HepG2 (cell line): ENCODE measurements around the gene STIM1. TPM values are rescaled to one million over a fixed set of nuclear protein-coding genes. Genes with fewer than 3 reads are reported as not detected.
A peak's percentile ranks its signal among the peaks of the same experiment; 100 is the strongest.

ENCODE experiments used
- ARHGAP35 ChIP-seq: sonication (generic); formaldehyde crosslinking; IDR thresholded peaks from 2 replicates; pipeline ENCODE4 v1.9.0; 2022; ENCODE audit warnings: mild to moderate bottlenecking, inconsistent platforms, moderate library complexity, missing genetic modification reagents, borderline replicate concordance
- BHLHE40 ChIP-seq: IDR thresholded peaks from 2 replicates; pipeline ENCODE4 v1.6.1; 2011; ENCODE audit warnings: low read length, improper control_type of control experiment
- CENPBD1 ChIP-seq: sonication (generic); formaldehyde crosslinking; IDR thresholded peaks from 2 replicates; pipeline ENCODE4 v1.8.0; 2022; ENCODE audit warnings: missing genetic modification reagents, low read depth, mild to moderate bottlenecking, borderline replicate concordance
- GTF3A ChIP-seq: sonication (generic); formaldehyde crosslinking; conservative IDR thresholded peaks from 2 replicates; pipeline ENCODE4 v1.4.0; 2020; ENCODE audit warnings: mild to moderate bottlenecking, missing genetic modification reagents
- IRF9 ChIP-seq: sonication (generic); formaldehyde crosslinking; IDR thresholded peaks from 2 replicates; pipeline ENCODE4 v1.8.0; 2022; ENCODE audit warnings: missing genetic modification reagents, mild to moderate bottlenecking, borderline replicate concordance
- KDM5A ChIP-seq: fragments of 200-600 bp; sonication (generic); IDR thresholded peaks from 2 replicates; pipeline ENCODE4 v1.7.0; 2018; ENCODE audit warnings: antibody characterized with exemption, mild to moderate bottlenecking, low read length, borderline replicate concordance
- MEIS2 ChIP-seq: sonication (generic); formaldehyde crosslinking; IDR thresholded peaks from 2 replicates; pipeline ENCODE4 v1.9.0; 2021; ENCODE audit warnings: mild to moderate bottlenecking, missing genetic modification reagents
- MXD1 ChIP-seq: sonication (generic); formaldehyde crosslinking; IDR thresholded peaks from 2 replicates; pipeline ENCODE4 v1.4.0; 2020; ENCODE audit warnings: mild to moderate bottlenecking, missing genetic modification reagents
- POLR2A ChIP-seq, 2 experiments: IDR thresholded peaks; 2 replicates each; pipeline ENCODE4 v1.6.1; 2011; ENCODE audit warnings: low read depth in 2 of 2, low read length in 2 of 2, mild to moderate bottlenecking in 1 of 2, moderate library complexity in 1 of 2; ENCODE audit not compliant: insufficient read depth in 1 of 2
- RERE ChIP-seq: IDR thresholded peaks from 2 replicates; pipeline ENCODE4 v1.6.1; 2016; ENCODE audit warnings: low read depth, missing genetic modification reagents, missing compliant biosample characterization
- SIX1 ChIP-seq: sonication (generic); formaldehyde crosslinking; IDR thresholded peaks from 2 replicates; pipeline ENCODE4 v1.4.0; 2020; ENCODE audit warnings: missing genetic modification reagents, borderline replicate concordance
- ZBTB1 ChIP-seq: sonication (generic); formaldehyde crosslinking; IDR thresholded peaks from 2 replicates; pipeline ENCODE4 v1.4.0; 2020; ENCODE audit warnings: missing genetic modification reagents, borderline replicate concordance
- ZBTB21 ChIP-seq: sonication (generic); formaldehyde crosslinking; IDR thresholded peaks from 2 replicates; pipeline ENCODE4 v1.4.0; 2020; ENCODE audit warnings: missing genetic modification reagents
- ZNF234 ChIP-seq: sonication (generic); formaldehyde crosslinking; conservative IDR thresholded peaks from 2 replicates; pipeline ENCODE4 v1.5.1; 2020; ENCODE audit warnings: mild to moderate bottlenecking, missing genetic modification reagents
- ZNF619 ChIP-seq: sonication (generic); formaldehyde crosslinking; IDR thresholded peaks from 2 replicates; pipeline ENCODE4 v1.4.0; 2020; ENCODE audit warnings: mild to moderate bottlenecking, missing genetic modification reagents
- ZNF672 ChIP-seq: sonication (generic); formaldehyde crosslinking; IDR thresholded peaks from 2 replicates; pipeline ENCODE4 v1.8.1; 2022; ENCODE audit warnings: missing genetic modification reagents
- ZNF879 ChIP-seq: sonication (generic); formaldehyde crosslinking; IDR thresholded peaks from 2 replicates; pipeline ENCODE4 v1.8.1; 2023; ENCODE audit warnings: missing genetic modification reagents
- polyA plus RNA-seq, 8 experiments: library from polyadenylated mRNA; depleted of rRNA in 3 of 8; stranded (reverse) in 7 of 8; unstranded in 1 of 8; fragments of >200 nt; fragmentation: Illumina TruSeq in 4 of 8; extraction: Trizol in 4 of 8; gene quantifications; 2 replicates each; pipeline versions ENCODE4 v1.2.1 to v1.2.3, GENCODE V29; 2011 to 2016; ENCODE audit warnings: low read depth in 4 of 8, missing spikeins in 1 of 8, mixed read lengths in 1 of 8; ENCODE audit not compliant: insufficient read depth in 1 of 8
- total RNA-seq, 5 experiments: library from RNA; depleted of rRNA; stranded (reverse); fragments of >200 nt; fragmentation: Illumina TruSeq; extraction: Trizol; gene quantifications; 2 replicates each; pipeline ENCODE4 v1.2.3, GENCODE V29; 2016; ENCODE audit warnings: low read depth in 1 of 5
- TF ChIP-seq, protein P1 (sequence below): IDR thresholded peaks from 2 replicates; pipeline ENCODE4 v1.6.1; 2018; ENCODE audit warnings: missing genetic modification reagents, mild to moderate bottlenecking, missing compliant biosample characterization
- TF ChIP-seq, protein P2 (sequence below): sonication (generic); formaldehyde crosslinking; IDR thresholded peaks from 2 replicates; pipeline ENCODE4 v1.8.0; 2022; ENCODE audit warnings: missing genetic modification reagents, mild to moderate bottlenecking, inconsistent platforms, borderline replicate concordance

The STIM1 gene
- total and polyA plus RNA-seq, 2 of the 13 experiments (the other 11 are each of a cell fraction or from before 2014, with no cell fraction given), result 19.2 to 28.5 TPM

DNA sequence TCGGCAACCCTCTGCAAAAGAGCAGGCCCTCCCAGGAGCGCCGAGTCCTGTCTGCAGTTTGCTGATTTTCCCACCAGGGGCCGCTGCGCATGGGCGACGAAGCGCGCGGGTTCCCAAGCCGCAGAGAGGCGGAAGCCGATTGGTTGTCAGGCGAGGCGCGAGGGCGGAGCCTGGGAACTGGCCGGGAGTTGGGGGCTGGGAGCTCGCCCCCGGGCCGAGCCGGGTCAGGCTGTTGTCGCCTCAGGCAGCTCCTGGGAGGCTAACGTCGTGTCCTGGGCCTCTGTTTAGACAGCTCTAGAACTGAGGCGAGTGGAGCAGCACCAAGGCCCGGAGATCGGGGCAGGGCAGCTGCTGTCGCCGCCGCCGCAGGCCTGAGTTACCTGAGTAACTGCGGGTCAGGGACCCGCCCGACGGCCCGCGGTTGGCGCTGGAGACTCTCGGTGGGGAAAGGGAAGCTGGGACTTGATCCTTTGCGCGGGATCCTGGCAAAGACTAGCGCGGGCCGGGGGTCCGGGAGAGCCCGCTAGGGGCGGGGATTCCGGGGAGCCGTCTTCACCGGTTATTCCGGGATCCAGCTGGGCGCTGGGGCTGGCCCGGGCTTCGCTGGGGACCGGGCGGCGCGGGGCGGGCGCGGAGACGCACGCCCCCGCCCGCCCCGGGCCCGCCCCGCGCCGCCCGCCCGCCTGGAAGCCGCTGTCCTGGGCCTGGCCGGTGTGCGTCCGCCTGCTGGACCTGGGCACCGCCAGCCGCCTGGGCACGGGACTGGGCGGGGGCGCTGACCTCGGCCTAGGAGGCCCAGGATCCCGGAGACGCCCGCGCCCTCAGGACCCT is at the start of gene STIM1 (continued):
- TF ChIP-seq, protein P1, sequence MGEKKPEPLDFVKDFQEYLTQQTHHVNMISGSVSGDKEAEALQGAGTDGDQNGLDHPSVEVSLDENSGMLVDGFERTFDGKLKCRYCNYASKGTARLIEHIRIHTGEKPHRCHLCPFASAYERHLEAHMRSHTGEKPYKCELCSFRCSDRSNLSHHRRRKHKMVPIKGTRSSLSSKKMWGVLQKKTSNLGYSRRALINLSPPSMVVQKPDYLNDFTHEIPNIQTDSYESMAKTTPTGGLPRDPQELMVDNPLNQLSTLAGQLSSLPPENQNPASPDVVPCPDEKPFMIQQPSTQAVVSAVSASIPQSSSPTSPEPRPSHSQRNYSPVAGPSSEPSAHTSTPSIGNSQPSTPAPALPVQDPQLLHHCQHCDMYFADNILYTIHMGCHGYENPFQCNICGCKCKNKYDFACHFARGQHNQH (CRISPR knock-in tag), result 0 out of 2 replicates have a peak, but pooled peaks have one; percentile 29
- no peak; the same call in 1 of the 2 replicates for TF ChIP-seq ARHGAP35 (CRISPR knock-in tag)
- TF ChIP-seq, protein P2, sequence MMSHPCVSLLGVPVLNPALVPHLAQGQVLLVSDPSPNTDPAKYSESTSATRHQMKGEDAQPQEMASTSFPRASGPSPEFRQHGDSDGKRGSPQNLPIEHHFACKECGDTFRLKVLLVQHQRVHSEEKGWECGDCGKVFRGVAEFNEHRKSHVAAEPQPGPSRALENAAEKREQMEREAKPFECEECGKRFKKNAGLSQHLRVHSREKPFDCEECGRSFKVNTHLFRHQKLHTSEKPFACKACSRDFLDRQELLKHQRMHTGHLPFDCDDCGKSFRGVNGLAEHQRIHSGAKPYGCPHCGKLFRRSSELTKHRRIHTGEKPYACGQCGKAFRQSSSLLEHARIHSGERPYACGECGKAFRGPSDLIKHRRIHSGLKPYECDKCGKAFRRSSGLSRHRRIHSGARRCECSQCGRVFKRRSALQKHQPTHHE (CRISPR knock-in tag), result no peak
- TF ChIP-seq RERE (CRISPR knock-in tag), result no peak
- 0 out of 2 replicates have a peak, but pooled peaks have one; percentile 69 for TF ChIP-seq MXD1
- no peak for TF ChIP-seq GTF3A (CRISPR knock-in tag)
- TF ChIP-seq BHLHE40, result peak; percentile 49; the same call in 1 of the 2 replicates
- TF ChIP-seq SIX1 (CRISPR knock-in tag), result no peak
- no peak; the same call in 1 of the 2 replicates for TF ChIP-seq ZBTB21
- TF ChIP-seq IRF9 (CRISPR knock-in tag), result no peak; the same call in 1 of the 2 replicates
- no peak for TF ChIP-seq ZBTB1 (CRISPR knock-in tag)
- TF ChIP-seq ZNF234, result no peak
- no peak for TF ChIP-seq CENPBD1 (CRISPR knock-in tag)
- TF ChIP-seq POLR2A (IDR thresholded peaks at IDR 0.05; ENCODE audit: insufficient read depth in 1 of 2, low read depth in 2 of 2, low read length in 2 of 2), result peak in 1 of 2 experiments; percentile 65; a peak in 3 of 4 replicates
- no peak for TF ChIP-seq ZNF619 (CRISPR knock-in tag)
- no peak for TF ChIP-seq ZNF672
- TF ChIP-seq KDM5A, result peak; percentile 57; the same call in 1 of the 2 replicates
- peak; percentile 65 for TF ChIP-seq MEIS2 (CRISPR knock-in tag)
- TF ChIP-seq ZNF879 (CRISPR knock-in tag), result no peak
